CD4-positive, alpha-beta T cell treated with Interleukin-12 subunit alpha and Interleukin-12 subunit beta, for 1 hour (primary cell): Measurements from ENCODE around the gene HS2ST1.
"Not testable (repeated sequence)": the region's sequence is repeated elsewhere in the genome, so short reads cannot be mapped to it uniquely, and the experiment has no call there.

ENCODE experiments used
- DNase-seq: peaks from one replicate; pipeline ENCODE4 v3.0.0-alpha.2; 2020

The HS2ST1 gene

GRCh38 chr1:86975993-86976550 lies 61.6 kb downstream of the HS2ST1 start:
- DNase-seq, result no peak

GRCh38 chr1:86976664-86977063 lies 62.2 kb downstream of the HS2ST1 start:
- DNase-seq, result no peak

- DNase-seq, result no peak
These were observed 67.2 kb downstream of the HS2ST1 start for GRCh38 chr1:86981482-86982213.

GRCh38 chr1:86983677-86984076 lies 69.2 kb downstream of the HS2ST1 start:
- not testable (repeated sequence) for DNase-seq

- DNase-seq, result no peak
These were observed 73.0 kb downstream of the HS2ST1 start for GRCh38 chr1:86987446-86987845.

- DNase-seq, result no peak
These were observed 74.4 kb downstream of the HS2ST1 start for GRCh38 chr1:86988835-86989234.

GRCh38 chr1:86989690-86990089 lies 75.3 kb downstream of the HS2ST1 start:
- not testable (repeated sequence) for DNase-seq

- DNase-seq, result no peak
These were observed 76.4 kb downstream of the HS2ST1 start for GRCh38 chr1:86990826-86991225.

- no peak for DNase-seq
These were observed 77.2 kb downstream of the HS2ST1 start for GRCh38 chr1:86991549-86992186.

GRCh38 chr1:86992861-86993260 lies 78.4 kb downstream of the HS2ST1 start:
- DNase-seq, result no peak

- no peak for DNase-seq
These were observed 79.0 kb downstream of the HS2ST1 start for GRCh38 chr1:86993269-86993985.

GRCh38 chr1:86994061-86994460 lies 79.6 kb downstream of the HS2ST1 start:
- DNase-seq, result no peak

GRCh38 chr1:86997538-86997937 lies 83.1 kb downstream of the HS2ST1 start:
- DNase-seq, result no peak

GRCh38 chr1:86998280-86998679 lies 83.8 kb downstream of the HS2ST1 start:
- no peak for DNase-seq

GRCh38 chr1:86998727-86999126 lies 84.3 kb downstream of the HS2ST1 start:
- DNase-seq, result no peak

GRCh38 chr1:87000460-87000859 lies 86.0 kb downstream of the HS2ST1 start:
- DNase-seq, result no peak

- DNase-seq, result no peak
These were observed 90.4 kb downstream of the HS2ST1 start for GRCh38 chr1:87004857-87005256.

GRCh38 chr1:87007323-87007722 lies 92.9 kb downstream of the HS2ST1 start:
- DNase-seq, result no peak

GRCh38 chr1:87013385-87013784 lies 99.0 kb downstream of the HS2ST1 start:
- DNase-seq, result not testable (repeated sequence)

- DNase-seq, result no peak
These were observed 103.7 kb downstream of the HS2ST1 start for GRCh38 chr1:87017998-87018672.

- no peak for DNase-seq
These were observed 108.9 kb downstream of the HS2ST1 start for GRCh38 chr1:87023326-87023725.

GRCh38 chr1:87024936-87025540 lies 110.6 kb downstream of the HS2ST1 start:
- peak; percentile 2 for DNase-seq

- not testable (repeated sequence) for DNase-seq
These were observed 113.1 kb downstream of the HS2ST1 start for GRCh38 chr1:87027561-87027960.
